Choroid plexus epithelial cell (primary cell): ENCODE results near the gene AHSG.

Experiments
- DNase-seq: peaks from one replicate; pipeline ENCODE4 v3.0.0-alpha.2; 2010; ENCODE audit warnings: low read depth
- H3K4me3 ChIP-seq: 2 replicates; pipeline ENCODE4 v1.5.1; 2011; ENCODE audit warnings: low read depth, mild to moderate bottlenecking, control low read depth, low read length, moderate library complexity
- TF ChIP-seq, protein P1 (sequence below): conservative IDR thresholded peaks from 2 replicates; pipeline ENCODE4 v1.5.1; 2011; ENCODE audit warnings: low read depth, mild to moderate bottlenecking, control low read depth, inconsistent platforms, low read length, moderate library complexity

AHSG gene

DNA sequence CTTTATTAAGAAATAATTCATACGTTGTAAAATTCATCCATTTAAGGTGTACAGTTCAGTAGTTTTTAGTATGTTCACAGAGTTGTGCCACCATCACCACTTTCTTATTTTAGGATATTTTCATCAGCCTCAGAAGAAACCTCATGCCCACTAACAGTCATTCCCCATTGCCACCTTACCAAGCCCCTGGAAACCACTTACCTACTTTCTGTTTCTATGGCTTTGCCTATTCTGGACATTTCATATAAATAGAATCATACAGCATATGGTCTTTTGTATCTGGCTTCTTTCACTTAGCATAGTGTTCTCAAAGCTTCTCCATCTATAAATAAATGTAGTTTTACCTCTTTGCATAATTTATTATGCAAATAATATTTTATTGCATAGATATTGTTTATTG lies 34.0 kb downstream of the AHSG start:
- H3K4me3 ChIP-seq: no peak overlapping the region
- TF ChIP-seq, protein P1, sequence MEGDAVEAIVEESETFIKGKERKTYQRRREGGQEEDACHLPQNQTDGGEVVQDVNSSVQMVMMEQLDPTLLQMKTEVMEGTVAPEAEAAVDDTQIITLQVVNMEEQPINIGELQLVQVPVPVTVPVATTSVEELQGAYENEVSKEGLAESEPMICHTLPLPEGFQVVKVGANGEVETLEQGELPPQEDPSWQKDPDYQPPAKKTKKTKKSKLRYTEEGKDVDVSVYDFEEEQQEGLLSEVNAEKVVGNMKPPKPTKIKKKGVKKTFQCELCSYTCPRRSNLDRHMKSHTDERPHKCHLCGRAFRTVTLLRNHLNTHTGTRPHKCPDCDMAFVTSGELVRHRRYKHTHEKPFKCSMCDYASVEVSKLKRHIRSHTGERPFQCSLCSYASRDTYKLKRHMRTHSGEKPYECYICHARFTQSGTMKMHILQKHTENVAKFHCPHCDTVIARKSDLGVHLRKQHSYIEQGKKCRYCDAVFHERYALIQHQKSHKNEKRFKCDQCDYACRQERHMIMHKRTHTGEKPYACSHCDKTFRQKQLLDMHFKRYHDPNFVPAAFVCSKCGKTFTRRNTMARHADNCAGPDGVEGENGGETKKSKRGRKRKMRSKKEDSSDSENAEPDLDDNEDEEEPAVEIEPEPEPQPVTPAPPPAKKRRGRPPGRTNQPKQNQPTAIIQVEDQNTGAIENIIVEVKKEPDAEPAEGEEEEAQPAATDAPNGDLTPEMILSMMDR: no peak
- no peak for DNase-seq

- DNase-seq: no peak
- H3K4me3 ChIP-seq: no peak overlapping the region
- TF ChIP-seq, protein P1: no peak
These were observed 36.0 kb downstream of the AHSG start for GRCh38 chr3:186648851-186649250.

DNA sequence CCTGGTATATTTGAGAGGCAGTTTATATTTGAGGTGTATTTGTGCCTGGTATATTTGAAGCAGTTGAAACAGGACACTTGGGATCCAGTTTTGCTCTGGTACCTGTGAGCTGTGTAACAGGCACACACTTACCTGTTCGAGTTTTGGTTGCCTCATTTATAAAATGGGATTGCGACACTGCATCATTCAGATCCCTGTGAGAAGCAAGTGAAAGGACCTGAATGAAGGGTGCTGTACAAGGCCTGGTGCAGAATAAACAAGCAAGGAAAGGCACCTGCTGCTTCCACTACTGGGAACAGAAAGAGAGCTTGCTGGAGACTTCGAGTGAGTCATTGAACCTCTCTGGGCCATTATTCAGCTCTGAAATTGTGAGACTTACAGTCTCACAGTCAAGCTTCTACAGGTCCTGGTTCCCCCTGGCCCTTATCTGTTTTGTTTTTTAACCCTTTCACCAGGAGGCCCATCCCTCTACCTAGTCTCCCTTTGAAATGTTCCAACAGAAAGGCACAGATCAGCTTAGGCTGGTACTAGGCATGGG lies 38.9 kb downstream of the AHSG start:
- DNase-seq: no peak
- H3K4me3 ChIP-seq: no peak overlapping the region
- TF ChIP-seq, protein P1: no peak

GRCh38 chr3:186653080-186653707 lies 40.3 kb downstream of the AHSG start:
- H3K4me3 ChIP-seq: no peak overlapping the region
- DNase-seq: no peak
- TF ChIP-seq, protein P1: no peak

- no peak for DNase-seq
- H3K4me3 ChIP-seq: no peak overlapping the region
- TF ChIP-seq, protein P1: peak; percentile 21
These were observed 41.1 kb downstream of the AHSG start for GRCh38 chr3:186653984-186654383.

GRCh38 chr3:186663361-186664118 lies 50.7 kb downstream of the AHSG start:
- no peak overlapping the region for H3K4me3 ChIP-seq
- TF ChIP-seq, protein P1: no peak
- no peak for DNase-seq
